ENCODE data around the gene AP1B1.
A peak's percentile ranks its signal among the peaks of the same experiment; 100 is the strongest.

AP1B1 gene

GRCh38 chr22:29313576-29314466 is 74.5 kb downstream of the AP1B1 start:
- no peak for DNase-seq (ENCODE audit: low read depth in 2 of 2)

GRCh38 chr22:29313126-29313575 is 75.2 kb downstream of the AP1B1 start:
- DNase-seq (ENCODE audit: low read depth in 2 of 2) = no peak

- DNase-seq (ENCODE audit: low read depth in 2 of 2) = no peak
Measured at GRCh38 chr22:29312218-29313125, 75.9 kb downstream of the AP1B1 start.

GRCh38 chr22:29311464-29312217 is 76.7 kb downstream of the AP1B1 start:
- no peak for DNase-seq (ENCODE audit: low read depth in 2 of 2)

- DNase-seq (ENCODE audit: low read depth in 2 of 2) = peak; percentile 48 to 49
Measured at GRCh38 chr22:29310863-29311339, 77.5 kb downstream of the AP1B1 start.

GRCh38 chr22:29310065-29310862 is 78.1 kb downstream of the AP1B1 start:
- no peak for DNase-seq (ENCODE audit: low read depth in 2 of 2)

GRCh38 chr22:29309332-29310064 is 78.9 kb downstream of the AP1B1 start:
- DNase-seq (ENCODE audit: low read depth in 2 of 2) = no peak

- DNase-seq (ENCODE audit: low read depth in 2 of 2) = no peak
Measured at GRCh38 chr22:29308791-29309262, 79.5 kb downstream of the AP1B1 start.

- DNase-seq (ENCODE audit: low read depth in 2 of 2) = no peak
Measured at GRCh38 chr22:29308148-29308790, 80.1 kb downstream of the AP1B1 start.

GRCh38 chr22:29307596-29308147 is 80.7 kb downstream of the AP1B1 start:
- DNase-seq (ENCODE audit: low read depth in 2 of 2) = no peak

- DNase-seq (ENCODE audit: low read depth in 2 of 2) = no peak
Measured at GRCh38 chr22:29306835-29307595, 81.4 kb downstream of the AP1B1 start.

GRCh38 chr22:29306175-29306834 is 82.1 kb downstream of the AP1B1 start, which contains the start of gene GAS2L1:
Gene GAS2L1 (plus strand): TSS chr22:29306650. CDS start chr22:29308106, 1,456 bp downstream.
- DNase-seq (ENCODE audit: low read depth in 2 of 2) = no peak

GRCh38 chr22:29305836-29306174 is 82.6 kb downstream of the AP1B1 start:
- DNase-seq (ENCODE audit: low read depth in 2 of 2) = no peak

GRCh38 chr22:29302681-29303465 is 85.5 kb downstream of the AP1B1 start:
- no peak for DNase-seq (ENCODE audit: low read depth in 2 of 2)

GRCh38 chr22:29302402-29302680 is 86.0 kb downstream of the AP1B1 start:
- DNase-seq (ENCODE audit: low read depth in 2 of 2) = no peak

- no peak for DNase-seq (ENCODE audit: low read depth in 2 of 2)
Measured at GRCh38 chr22:29301716-29302401, 86.5 kb downstream of the AP1B1 start.
